H9 (cell line): Measurements from ENCODE around the gene ZFP69. TPM values are rescaled to one million over a fixed set of nuclear protein-coding genes. Genes with fewer than 3 reads are reported as not detected.

Source experiments
- DNase-seq: peaks from one replicate; pipeline ENCODE4 v3.0.0-alpha.2; 2017
- H2AFZ ChIP-seq: one replicate; pipeline ENCODE4 v1.6.1; 2013; ENCODE audit warnings: mild to moderate bottlenecking, low read length, control low read depth, moderate library complexity
- H2AK5ac ChIP-seq: 2 replicates; pipeline ENCODE4 v1.6.1; 2013; ENCODE audit warnings: low read length, control low read depth, mixed read lengths; ENCODE audit not compliant: insufficient read length
- H2BK120ac ChIP-seq: one replicate; pipeline ENCODE4 v1.6.1; 2013; ENCODE audit warnings: low read depth, mild to moderate bottlenecking, low read length, control low read depth, inconsistent platforms; ENCODE audit not compliant: poor library complexity, severe bottlenecking
- H2BK12ac ChIP-seq: 2 replicates; pipeline ENCODE4 v1.6.1; 2013; ENCODE audit warnings: low read length, control low read depth, mixed read lengths, low read depth; ENCODE audit not compliant: insufficient read length
- H2BK15ac ChIP-seq: 2 replicates; pipeline ENCODE4 v1.6.1; 2013; ENCODE audit warnings: low read depth, low read length, control low read depth
- H2BK20ac ChIP-seq: one replicate; pipeline ENCODE4 v1.6.1; 2013; ENCODE audit warnings: low read depth, mild to moderate bottlenecking, low read length, control low read depth, inconsistent platforms; ENCODE audit not compliant: poor library complexity, severe bottlenecking
- H2BK5ac ChIP-seq: 2 replicates; pipeline ENCODE4 v1.6.1; 2013; ENCODE audit warnings: low read length, control low read depth, mixed read lengths; ENCODE audit not compliant: insufficient read length
- H3K14ac ChIP-seq: 2 replicates; pipeline ENCODE4 v1.6.1; 2013; ENCODE audit warnings: low read length, control low read depth; ENCODE audit not compliant: insufficient read depth
- H3K18ac ChIP-seq: 2 replicates; pipeline ENCODE4 v1.6.1; 2013; ENCODE audit warnings: low read depth, mild to moderate bottlenecking, mixed read lengths, low read length, control low read depth; ENCODE audit not compliant: insufficient read length
- H3K23ac ChIP-seq: 2 replicates; pipeline ENCODE4 v1.6.1; 2013; ENCODE audit warnings: low read length, control low read depth, mixed read lengths, low read depth; ENCODE audit not compliant: insufficient read length
- H3K23me2 ChIP-seq: 2 replicates; pipeline ENCODE4 v1.6.1; 2013; ENCODE audit warnings: low read depth, mild to moderate bottlenecking, mixed read lengths, low read length, control low read depth; ENCODE audit not compliant: insufficient read length, poor library complexity, severe bottlenecking
- H3K27ac ChIP-seq: 2 replicates; pipeline ENCODE4 v1.5.1; 2013; ENCODE audit warnings: low read length, control low read depth, mixed read lengths, low read depth; ENCODE audit not compliant: insufficient read length
- H3K27me3 ChIP-seq: 2 replicates; pipeline ENCODE4 v1.6.1; 2013; ENCODE audit warnings: low read length, control low read depth, inconsistent platforms; ENCODE audit not compliant: insufficient read depth
- H3K4ac ChIP-seq: 2 replicates; pipeline ENCODE4 v1.6.1; 2013; ENCODE audit warnings: low read depth, mild to moderate bottlenecking, control low read depth, inconsistent platforms, low read length, moderate library complexity
- H3K4me1 ChIP-seq: 2 replicates; pipeline ENCODE4 v1.6.1; 2013; ENCODE audit warnings: low read length, control low read depth, inconsistent platforms; ENCODE audit not compliant: insufficient read depth
- H3K4me2 ChIP-seq: 2 replicates; pipeline ENCODE4 v1.6.1; 2013; ENCODE audit warnings: low read length, control low read depth, mixed read lengths; ENCODE audit not compliant: insufficient read length, insufficient read depth
- H3K56ac ChIP-seq: 2 replicates; pipeline ENCODE4 v1.6.1; 2013; ENCODE audit warnings: low read depth, mild to moderate bottlenecking, mixed read lengths, low read length, control low read depth; ENCODE audit not compliant: insufficient read length
- H3K79me1 ChIP-seq: 2 replicates; pipeline ENCODE4 v1.6.1; 2013; ENCODE audit warnings: low read depth, mild to moderate bottlenecking, moderate library complexity, low read length, control low read depth, inconsistent platforms; ENCODE audit not compliant: insufficient read depth, poor library complexity, severe bottlenecking
- H3K79me2 ChIP-seq: 2 replicates; pipeline ENCODE4 v1.6.1; 2013; ENCODE audit warnings: low read length, control low read depth, inconsistent platforms; ENCODE audit not compliant: insufficient read depth
- H3K9ac ChIP-seq: 2 replicates; pipeline ENCODE4 v1.6.1; 2013; ENCODE audit warnings: low read length, control low read depth, mixed read lengths; ENCODE audit not compliant: insufficient read length; ENCODE audit errors: extremely low read depth
- H3K9me3 ChIP-seq: one replicate; pipeline ENCODE4 v1.6.1; 2013; ENCODE audit warnings: low read depth, low read length, inconsistent platforms; ENCODE audit not compliant: control insufficient read depth
- H3T11ph ChIP-seq: one replicate; pipeline ENCODE4 v1.6.1; 2013; ENCODE audit warnings: mild to moderate bottlenecking, low read length, control low read depth, inconsistent platforms
- H4K20me1 ChIP-seq: one replicate; pipeline ENCODE4 v1.6.1; 2013; ENCODE audit not compliant: control insufficient read depth, insufficient read length, insufficient read depth
- H4K5ac ChIP-seq: 2 replicates; pipeline ENCODE4 v1.6.1; 2013; ENCODE audit warnings: low read depth, mild to moderate bottlenecking, mixed read lengths, low read length, control low read depth; ENCODE audit not compliant: insufficient read length
- H4K8ac ChIP-seq: replicated peaks from 2 replicates; pipeline ENCODE4 v1.6.1; 2013; ENCODE audit warnings: low read length, control low read depth, mixed read lengths, low read depth; ENCODE audit not compliant: insufficient read length
- H4K91ac ChIP-seq: 2 replicates; pipeline ENCODE4 v1.6.1; 2013; ENCODE audit warnings: low read depth, mild to moderate bottlenecking, moderate library complexity, mixed read lengths, low read length, control low read depth; ENCODE audit not compliant: insufficient read length
- H3K27ac Mint-ChIP-seq, 3 experiments: 2 replicates in 2 of 3; 3 replicates in 1 of 3; pipeline ENCODE4 v1.8.0; 2020 to 2021; ENCODE audit warnings: mixed read lengths in 3 of 3, mild to moderate bottlenecking in 1 of 3, moderate library complexity in 1 of 3
- H3K27me3 Mint-ChIP-seq: 2 replicates; pipeline ENCODE4 v1.8.0; 2021; ENCODE audit warnings: low read depth, mild to moderate bottlenecking, moderate library complexity, mixed read lengths
- H3K36me3 Mint-ChIP-seq, 3 experiments: 2 replicates in 2 of 3; 3 replicates in 1 of 3; pipeline ENCODE4 v1.8.0; 2020 to 2021; ENCODE audit warnings: low read depth in 3 of 3, mixed read lengths in 3 of 3; ENCODE audit not compliant: insufficient read depth in 1 of 3
- H3K4me1 Mint-ChIP-seq, 2 experiments: 2 replicates each; pipeline ENCODE4 v1.8.0; 2020; ENCODE audit warnings: mixed read lengths in 2 of 2
- H3K4me3 Mint-ChIP-seq, 2 experiments: 2 replicates in 1 of 2; 3 replicates in 1 of 2; pipeline ENCODE4 v1.8.0; 2020 to 2021; ENCODE audit warnings: mild to moderate bottlenecking in 2 of 2, mixed read lengths in 2 of 2, moderate library complexity in 1 of 2
- H3K9me3 Mint-ChIP-seq, 2 experiments: 2 replicates in 1 of 2; 3 replicates in 1 of 2; pipeline ENCODE4 v1.8.0; 2020; ENCODE audit warnings: mild to moderate bottlenecking in 2 of 2, mixed read lengths in 2 of 2, moderate library complexity in 1 of 2
- WGBS: extraction: QIAGEN DNeasy Blood & Tissue Kit; methylation state at CpG from one replicate; pipeline ENCODE4 v1.1.7; 2013; ENCODE audit warnings: missing lambda C conversion rate, low lambda C conversion rate, mixed read lengths; ENCODE audit not compliant: insufficient read length; ENCODE audit errors: extremely low coverage; 5-methylcytosine and 5-hydroxymethylcytosine counted together
- total RNA-seq: library from RNA; stranded (reverse); gene quantifications from 2 replicates; pipeline ENCODE4 v1.2.1, GENCODE V29; 2021
- TF ChIP-seq, protein P1 (sequence below): fragments of 200-600 bp; sonication (generic); conservative IDR thresholded peaks from 3 replicates; pipeline ENCODE4 v1.8.0; 2021; ENCODE audit warnings: antibody characterized with exemption, mild to moderate bottlenecking

The ZFP69 gene
- total RNA-seq, 1 experiment from 2014 or later = 6.8 TPM

DNA sequence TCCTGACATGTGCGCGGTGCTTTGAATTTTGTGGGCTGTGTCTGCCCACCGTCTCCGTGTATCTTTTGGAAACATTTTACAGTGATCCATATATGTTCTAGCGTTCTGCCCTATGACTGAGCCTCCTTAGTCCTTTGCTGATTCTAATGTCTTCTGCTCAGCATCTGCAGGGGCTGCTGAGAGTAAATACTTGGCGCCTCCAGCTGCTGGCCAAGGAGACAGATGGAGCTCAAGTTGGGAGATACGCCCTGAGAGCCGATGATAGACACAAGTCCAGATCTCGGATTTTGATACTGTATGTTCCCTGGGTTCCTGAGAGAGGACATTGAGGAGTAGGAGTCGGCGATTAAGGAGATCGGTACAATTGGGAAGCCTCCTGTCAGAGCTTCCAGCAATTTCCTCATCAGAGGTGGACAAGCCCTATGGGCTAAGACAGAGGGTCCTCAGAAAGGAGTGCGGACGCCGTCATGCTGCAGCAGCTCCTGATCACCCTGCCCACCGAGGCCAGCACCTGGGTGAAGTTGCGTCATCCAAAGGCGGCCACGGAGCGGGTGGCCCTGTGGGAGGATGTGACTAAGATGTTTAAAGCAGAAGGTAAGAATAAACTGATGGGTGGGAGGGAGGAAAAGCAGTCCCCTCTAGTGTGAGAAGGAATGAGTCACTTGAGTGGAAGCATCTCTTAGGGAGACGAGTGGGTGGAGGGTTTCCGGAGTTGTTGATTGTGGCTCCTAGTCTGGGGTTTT, 26.4 kb upstream of the ZFP69 start:
- Histone ChIP-seq H2BK20ac (no peak overlapping the region), H4K8ac (no peak overlapping the region), H3K18ac (peak overlapping the region; percentile 60), H2AK5ac (no peak overlapping the region), H3K14ac (peak overlapping the region; percentile 90; the same call in 1 of the 2 replicates), H3K23me2 (peaks cover 15% of the 10 kb centered on the region), H3K79me2 (no peaks in the 10 kb centered on the region; the same call in 1 of the 2 replicates), H2BK12ac (no peak overlapping the region), H2AFZ (no peak overlapping the region), H3K4me2 (peak overlapping the region; percentile 90), H4K91ac (no peak overlapping the region), H3K4me1 (no peaks in the 10 kb centered on the region; the same call in 1 of the 2 replicates), H3K27ac (peak overlapping the region; percentile 48), H3K79me1 (no peaks in the 10 kb centered on the region), H2BK5ac (no peak overlapping the region), H3K27me3 (no peaks in the 10 kb centered on the region), H2BK15ac (no peak overlapping the region), H3K56ac (no peak overlapping the region), H3K9ac (peak overlapping the region; percentile 77), H2BK120ac (no peak overlapping the region), H3K4ac (no peak overlapping the region; the same call in 1 of the 2 replicates), H4K5ac (no peak overlapping the region), H3K23ac (no peak overlapping the region), H4K20me1 (no peaks in the 10 kb centered on the region), H3T11ph (no peak overlapping the region), H3K9me3 (peaks cover 3% of the 10 kb centered on the region)
- TF ChIP-seq, protein P1, sequence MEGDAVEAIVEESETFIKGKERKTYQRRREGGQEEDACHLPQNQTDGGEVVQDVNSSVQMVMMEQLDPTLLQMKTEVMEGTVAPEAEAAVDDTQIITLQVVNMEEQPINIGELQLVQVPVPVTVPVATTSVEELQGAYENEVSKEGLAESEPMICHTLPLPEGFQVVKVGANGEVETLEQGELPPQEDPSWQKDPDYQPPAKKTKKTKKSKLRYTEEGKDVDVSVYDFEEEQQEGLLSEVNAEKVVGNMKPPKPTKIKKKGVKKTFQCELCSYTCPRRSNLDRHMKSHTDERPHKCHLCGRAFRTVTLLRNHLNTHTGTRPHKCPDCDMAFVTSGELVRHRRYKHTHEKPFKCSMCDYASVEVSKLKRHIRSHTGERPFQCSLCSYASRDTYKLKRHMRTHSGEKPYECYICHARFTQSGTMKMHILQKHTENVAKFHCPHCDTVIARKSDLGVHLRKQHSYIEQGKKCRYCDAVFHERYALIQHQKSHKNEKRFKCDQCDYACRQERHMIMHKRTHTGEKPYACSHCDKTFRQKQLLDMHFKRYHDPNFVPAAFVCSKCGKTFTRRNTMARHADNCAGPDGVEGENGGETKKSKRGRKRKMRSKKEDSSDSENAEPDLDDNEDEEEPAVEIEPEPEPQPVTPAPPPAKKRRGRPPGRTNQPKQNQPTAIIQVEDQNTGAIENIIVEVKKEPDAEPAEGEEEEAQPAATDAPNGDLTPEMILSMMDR = no peak
- peaks cover 36 to 44% of the 10 kb centered on the region in 2 experiments for H3K9me3 Mint-ChIP-seq
- peaks cover 33 to 51% (median 45%) of the 10 kb centered on the region in 3 experiments for H3K36me3 Mint-ChIP-seq
- H3K27ac Mint-ChIP-seq = peak overlapping the region; percentile 25 to 96 (median 36); a peak in 4 of 7 replicates
- peak; percentile 52 for DNase-seq
- no CpG with 5 or more reads among the region's 22 CpGs for WGBS
- H3K27me3 Mint-ChIP-seq = no peaks in the 10 kb centered on the region
- peaks cover 20% of the 10 kb centered on the region in 2 experiments for H3K4me1 Mint-ChIP-seq
- peak overlapping the region; percentile 82 to 88 for H3K4me3 Mint-ChIP-seq
